WTC11 (cell line): Measurements from ENCODE around the gene TMEM135. TPM values are rescaled to one million over a fixed set of nuclear protein-coding genes. Genes with fewer than 3 reads are reported as not detected.
A peak's percentile ranks its signal among the peaks of the same experiment; 100 is the strongest.

Experiments
- ATAC-seq: fragments of 200-7000 bp; cut with Tn5 transposase; 2 replicates; pipeline ENCODE4 v1.10.0; 2021; ENCODE audit warnings: mild to moderate bottlenecking, moderate library complexity
- CTCF ChIA-PET: fragments of 300-600 bp; sonication (Branson Sonifier 250); formaldehyde crosslinking; loops from one replicate; lab custom pipeline; 2021; ENCODE audit warnings: antibody characterized with exemption; lab: Charles Lee
- POLR2A ChIA-PET: fragments of 350-600 bp; sonication (Branson Sonifier 250); formaldehyde crosslinking; loops from one replicate; lab custom pipeline; 2021; ENCODE audit warnings: antibody characterized with exemption; lab: Charles Lee
- DNase-seq: peaks from one replicate; pipeline ENCODE4 v3.0.0; 2021; ENCODE audit warnings: low spot score
- H3K27ac Mint-ChIP-seq: 2 replicates; pipeline ENCODE4 v1.8.0; 2021; ENCODE audit warnings: mixed read lengths
- H3K27me3 Mint-ChIP-seq: 2 replicates; pipeline ENCODE4 v1.8.0; 2021; ENCODE audit warnings: low read depth, mild to moderate bottlenecking, moderate library complexity, mixed read lengths
- H3K36me3 Mint-ChIP-seq: 2 replicates; pipeline ENCODE4 v1.8.0; 2021; ENCODE audit warnings: mixed read lengths
- H3K4me1 Mint-ChIP-seq: 2 replicates; pipeline ENCODE4 v1.8.0; 2022; ENCODE audit warnings: mixed read lengths
- H3K4me3 Mint-ChIP-seq: 2 replicates; pipeline ENCODE4 v1.8.0; 2021; ENCODE audit warnings: mild to moderate bottlenecking, moderate library complexity, mixed read lengths
- H3K9me3 Mint-ChIP-seq: 2 replicates; pipeline ENCODE4 v1.8.0; 2021; ENCODE audit warnings: mixed read lengths
- ARID4B ChIP-seq: sonication (generic); formaldehyde crosslinking; IDR thresholded peaks from 2 replicates; pipeline ENCODE4 v1.8.0; 2023; ENCODE audit warnings: missing genetic modification reagents, mild to moderate bottlenecking, borderline replicate concordance
- CBFB ChIP-seq: sonication (generic); formaldehyde crosslinking; IDR thresholded peaks from 2 replicates; pipeline ENCODE4 v1.8.1; 2022; ENCODE audit warnings: mild to moderate bottlenecking, low read depth, missing genetic modification reagents
- E2F5 ChIP-seq: sonication (generic); formaldehyde crosslinking; IDR thresholded peaks from 2 replicates; pipeline ENCODE4 v1.8.1; 2022; ENCODE audit warnings: mild to moderate bottlenecking, moderate library complexity, missing genetic modification reagents
- ERG ChIP-seq: fragments of 250-450 bp; sonication (Bioruptor Pico); IDR thresholded peaks from 2 replicates; pipeline ENCODE4 v1.8.0; 2021; ENCODE audit warnings: mild to moderate bottlenecking
- FOXK1 ChIP-seq: sonication (generic); formaldehyde crosslinking; IDR thresholded peaks from 2 replicates; pipeline ENCODE4 v1.8.0; 2022; ENCODE audit warnings: mild to moderate bottlenecking, moderate library complexity, missing genetic modification reagents
- GRHL2 ChIP-seq: fragments of 250-450 bp; sonication (Bioruptor Pico); IDR thresholded peaks from 2 replicates; pipeline ENCODE4 v1.8.0; 2022; ENCODE audit warnings: mild to moderate bottlenecking, moderate library complexity; ENCODE audit not compliant: insufficient replicate concordance, severe bottlenecking
- HMGA2 ChIP-seq: fragments of 250-450 bp; sonication (Bioruptor Pico); IDR thresholded peaks from 2 replicates; pipeline ENCODE4 v1.4.0; 2021; ENCODE audit warnings: mild to moderate bottlenecking, moderate library complexity
- NFATC4 ChIP-seq: fragments of 250-450 bp; sonication (Bioruptor Pico); IDR thresholded peaks from 2 replicates; pipeline ENCODE4 v1.9.0; 2021; ENCODE audit warnings: mild to moderate bottlenecking
- NFE2L1 ChIP-seq: sonication (generic); formaldehyde crosslinking; IDR thresholded peaks from 2 replicates; pipeline ENCODE4 v1.8.1; 2023; ENCODE audit warnings: missing genetic modification reagents
- NFYB ChIP-seq: sonication (generic); formaldehyde crosslinking; conservative IDR thresholded peaks from 2 replicates; pipeline ENCODE4 v1.8.0; 2022; ENCODE audit warnings: low read depth, missing genetic modification reagents
- SMAD4 ChIP-seq: sonication (generic); formaldehyde crosslinking; IDR thresholded peaks from 2 replicates; pipeline ENCODE4 v1.8.0; 2022; ENCODE audit warnings: mild to moderate bottlenecking, missing genetic modification reagents
- ZNF121 ChIP-seq: sonication (generic); formaldehyde crosslinking; IDR thresholded peaks from 2 replicates; pipeline ENCODE4 v1.8.0; 2023; ENCODE audit warnings: missing genetic modification reagents
- ZNF416 ChIP-seq: fragments of 250-450 bp; sonication (Bioruptor Pico); IDR thresholded peaks from 2 replicates; pipeline ENCODE4 v1.9.0; 2021; ENCODE audit warnings: mild to moderate bottlenecking, inconsistent platforms
- ZNF423 ChIP-seq: fragments of 250-450 bp; sonication (Bioruptor Pico); IDR thresholded peaks from 2 replicates; pipeline ENCODE4 v2.1.2; 2022; ENCODE audit warnings: mild to moderate bottlenecking, moderate library complexity
- ZSCAN18 ChIP-seq: fragments of 250-450 bp; sonication (Bioruptor Pico); IDR thresholded peaks from 2 replicates; pipeline ENCODE4 v2.1.2; 2022; ENCODE audit warnings: mild to moderate bottlenecking, moderate library complexity
- total RNA-seq: library from RNA; stranded (reverse); gene quantifications from 3 replicates; pipeline ENCODE4 v1.2.3, GENCODE V29; 2021
- TF ChIP-seq, protein P1 (sequence below): sonication (generic); formaldehyde crosslinking; IDR thresholded peaks from 2 replicates; pipeline ENCODE4 v1.8.1; 2023; ENCODE audit warnings: mild to moderate bottlenecking, missing genetic modification reagents, borderline replicate concordance
- TF ChIP-seq, protein P2 (sequence below): sonication (generic); formaldehyde crosslinking; conservative IDR thresholded peaks from 2 replicates; pipeline ENCODE4 v1.8.1; 2022; ENCODE audit warnings: mild to moderate bottlenecking, missing genetic modification reagents
- TF ChIP-seq, protein P3 (sequence below): sonication (generic); formaldehyde crosslinking; IDR thresholded peaks from 2 replicates; pipeline ENCODE4 v1.8.0; 2022; ENCODE audit warnings: mild to moderate bottlenecking, missing genetic modification reagents
- TF ChIP-seq, protein P4 (sequence below): fragments of 250-450 bp; sonication (Bioruptor Pico); IDR thresholded peaks from 2 replicates; pipeline ENCODE4 v1.9.0; 2021; ENCODE audit warnings: mild to moderate bottlenecking

The TMEM135 gene
- total RNA-seq, 1 experiment from 2014 or later, result 35.8 TPM

DNA sequence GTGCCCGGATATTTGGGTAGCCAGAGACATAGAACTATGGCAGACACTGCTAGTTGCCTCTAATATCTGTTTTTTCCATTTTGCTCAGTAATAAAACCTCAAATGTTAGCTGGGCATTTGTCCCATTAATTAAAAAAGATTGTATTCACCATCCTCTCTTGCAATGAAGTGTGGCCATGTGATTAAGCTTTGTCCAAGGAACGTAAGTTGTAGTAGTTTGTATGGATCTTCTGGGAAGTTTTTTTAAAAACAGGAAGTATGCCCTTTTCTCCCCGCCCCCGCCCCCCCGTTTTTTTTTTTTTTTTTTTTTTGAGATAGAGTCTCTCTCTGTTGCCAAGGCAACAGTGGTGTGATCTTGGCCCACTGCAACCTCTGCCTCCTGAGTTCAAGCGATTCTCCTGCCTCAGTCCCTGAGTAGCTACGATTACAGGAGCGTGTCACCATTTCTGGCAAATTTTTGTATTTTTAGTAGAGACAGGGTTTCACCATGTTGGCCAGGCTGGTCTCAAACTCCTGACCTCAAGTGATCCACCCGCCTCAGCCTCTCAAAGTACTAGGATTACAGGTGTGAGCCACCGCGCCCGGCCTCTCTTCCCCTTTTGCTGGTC is 1.7 kb upstream of the TMEM135 start (continued):
- no peak for TF ChIP-seq NFE2L1 (CRISPR knock-in tag)
- no peak for TF ChIP-seq ARID4B
- no peak for TF ChIP-seq SMAD4 (CRISPR knock-in tag)
- TF ChIP-seq E2F5 (CRISPR knock-in tag), result no peak
- no peak for TF ChIP-seq NFYB (CRISPR knock-in tag)
- TF ChIP-seq ERG (CRISPR knock-in tag), result no peak
- TF ChIP-seq, protein P1, sequence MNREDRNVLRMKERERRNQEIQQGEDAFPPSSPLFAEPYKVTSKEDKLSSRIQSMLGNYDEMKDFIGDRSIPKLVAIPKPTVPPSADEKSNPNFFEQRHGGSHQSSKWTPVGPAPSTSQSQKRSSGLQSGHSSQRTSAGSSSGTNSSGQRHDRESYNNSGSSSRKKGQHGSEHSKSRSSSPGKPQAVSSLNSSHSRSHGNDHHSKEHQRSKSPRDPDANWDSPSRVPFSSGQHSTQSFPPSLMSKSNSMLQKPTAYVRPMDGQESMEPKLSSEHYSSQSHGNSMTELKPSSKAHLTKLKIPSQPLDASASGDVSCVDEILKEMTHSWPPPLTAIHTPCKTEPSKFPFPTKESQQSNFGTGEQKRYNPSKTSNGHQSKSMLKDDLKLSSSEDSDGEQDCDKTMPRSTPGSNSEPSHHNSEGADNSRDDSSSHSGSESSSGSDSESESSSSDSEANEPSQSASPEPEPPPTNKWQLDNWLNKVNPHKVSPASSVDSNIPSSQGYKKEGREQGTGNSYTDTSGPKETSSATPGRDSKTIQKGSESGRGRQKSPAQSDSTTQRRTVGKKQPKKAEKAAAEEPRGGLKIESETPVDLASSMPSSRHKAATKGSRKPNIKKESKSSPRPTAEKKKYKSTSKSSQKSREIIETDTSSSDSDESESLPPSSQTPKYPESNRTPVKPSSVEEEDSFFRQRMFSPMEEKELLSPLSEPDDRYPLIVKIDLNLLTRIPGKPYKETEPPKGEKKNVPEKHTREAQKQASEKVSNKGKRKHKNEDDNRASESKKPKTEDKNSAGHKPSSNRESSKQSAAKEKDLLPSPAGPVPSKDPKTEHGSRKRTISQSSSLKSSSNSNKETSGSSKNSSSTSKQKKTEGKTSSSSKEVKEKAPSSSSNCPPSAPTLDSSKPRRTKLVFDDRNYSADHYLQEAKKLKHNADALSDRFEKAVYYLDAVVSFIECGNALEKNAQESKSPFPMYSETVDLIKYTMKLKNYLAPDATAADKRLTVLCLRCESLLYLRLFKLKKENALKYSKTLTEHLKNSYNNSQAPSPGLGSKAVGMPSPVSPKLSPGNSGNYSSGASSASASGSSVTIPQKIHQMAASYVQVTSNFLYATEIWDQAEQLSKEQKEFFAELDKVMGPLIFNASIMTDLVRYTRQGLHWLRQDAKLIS (CRISPR knock-in tag), result no peak
- TF ChIP-seq ZNF423 (CRISPR knock-in tag), result no peak
- TF ChIP-seq, protein P2, sequence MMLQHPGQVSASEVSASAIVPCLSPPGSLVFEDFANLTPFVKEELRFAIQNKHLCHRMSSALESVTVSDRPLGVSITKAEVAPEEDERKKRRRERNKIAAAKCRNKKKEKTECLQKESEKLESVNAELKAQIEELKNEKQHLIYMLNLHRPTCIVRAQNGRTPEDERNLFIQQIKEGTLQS (CRISPR knock-in tag), result no peak
- no peak for TF ChIP-seq CBFB (CRISPR knock-in tag)
- TF ChIP-seq ZSCAN18 (CRISPR knock-in tag), result no peak

DNA sequence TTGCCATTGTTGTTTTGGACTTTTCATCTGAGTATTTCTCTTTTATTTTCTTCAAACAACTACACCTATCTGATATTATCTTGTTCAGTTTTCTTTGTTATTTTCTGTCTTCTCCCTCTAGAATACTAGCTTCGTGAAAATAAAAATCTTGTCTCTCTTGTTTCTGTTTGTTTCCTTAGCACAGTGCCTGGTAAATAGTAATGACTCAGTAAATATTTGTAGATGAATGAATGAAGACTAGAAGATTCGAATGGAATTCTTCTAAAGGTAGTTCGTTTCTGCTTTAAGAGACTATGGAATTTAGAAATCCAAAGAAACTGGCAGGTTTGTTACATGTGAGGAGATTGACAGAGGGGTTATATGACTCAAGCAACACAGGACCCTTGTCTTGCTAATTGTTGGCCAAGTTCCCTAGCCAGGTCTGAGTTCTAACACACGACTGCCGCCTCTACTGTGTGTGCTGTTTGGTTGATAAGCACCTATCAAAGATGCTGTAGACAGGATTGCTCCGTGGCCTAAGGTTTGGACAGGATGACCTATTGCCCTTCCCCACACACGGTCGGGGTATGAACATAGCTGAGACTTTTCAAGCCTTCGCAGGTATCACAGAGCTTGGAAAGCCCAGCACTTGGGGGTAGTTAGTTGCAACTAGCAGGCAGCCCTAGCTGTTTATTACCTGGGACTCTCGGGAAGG is 831 bp upstream of the TMEM135 start:
- H3K27me3 Mint-ChIP-seq, result no peaks in the 10 kb centered on the region
- no peak for TF ChIP-seq HMGA2 (CRISPR knock-in tag)
- TF ChIP-seq, protein P3, sequence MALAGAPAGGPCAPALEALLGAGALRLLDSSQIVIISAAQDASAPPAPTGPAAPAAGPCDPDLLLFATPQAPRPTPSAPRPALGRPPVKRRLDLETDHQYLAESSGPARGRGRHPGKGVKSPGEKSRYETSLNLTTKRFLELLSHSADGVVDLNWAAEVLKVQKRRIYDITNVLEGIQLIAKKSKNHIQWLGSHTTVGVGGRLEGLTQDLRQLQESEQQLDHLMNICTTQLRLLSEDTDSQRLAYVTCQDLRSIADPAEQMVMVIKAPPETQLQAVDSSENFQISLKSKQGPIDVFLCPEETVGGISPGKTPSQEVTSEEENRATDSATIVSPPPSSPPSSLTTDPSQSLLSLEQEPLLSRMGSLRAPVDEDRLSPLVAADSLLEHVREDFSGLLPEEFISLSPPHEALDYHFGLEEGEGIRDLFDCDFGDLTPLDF, result no peak
- TF ChIP-seq, protein P4, sequence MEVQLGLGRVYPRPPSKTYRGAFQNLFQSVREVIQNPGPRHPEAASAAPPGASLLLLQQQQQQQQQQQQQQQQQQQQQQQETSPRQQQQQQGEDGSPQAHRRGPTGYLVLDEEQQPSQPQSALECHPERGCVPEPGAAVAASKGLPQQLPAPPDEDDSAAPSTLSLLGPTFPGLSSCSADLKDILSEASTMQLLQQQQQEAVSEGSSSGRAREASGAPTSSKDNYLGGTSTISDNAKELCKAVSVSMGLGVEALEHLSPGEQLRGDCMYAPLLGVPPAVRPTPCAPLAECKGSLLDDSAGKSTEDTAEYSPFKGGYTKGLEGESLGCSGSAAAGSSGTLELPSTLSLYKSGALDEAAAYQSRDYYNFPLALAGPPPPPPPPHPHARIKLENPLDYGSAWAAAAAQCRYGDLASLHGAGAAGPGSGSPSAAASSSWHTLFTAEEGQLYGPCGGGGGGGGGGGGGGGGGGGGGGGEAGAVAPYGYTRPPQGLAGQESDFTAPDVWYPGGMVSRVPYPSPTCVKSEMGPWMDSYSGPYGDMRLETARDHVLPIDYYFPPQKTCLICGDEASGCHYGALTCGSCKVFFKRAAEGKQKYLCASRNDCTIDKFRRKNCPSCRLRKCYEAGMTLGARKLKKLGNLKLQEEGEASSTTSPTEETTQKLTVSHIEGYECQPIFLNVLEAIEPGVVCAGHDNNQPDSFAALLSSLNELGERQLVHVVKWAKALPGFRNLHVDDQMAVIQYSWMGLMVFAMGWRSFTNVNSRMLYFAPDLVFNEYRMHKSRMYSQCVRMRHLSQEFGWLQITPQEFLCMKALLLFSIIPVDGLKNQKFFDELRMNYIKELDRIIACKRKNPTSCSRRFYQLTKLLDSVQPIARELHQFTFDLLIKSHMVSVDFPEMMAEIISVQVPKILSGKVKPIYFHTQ (CRISPR knock-in tag), result no peak
- no peak for TF ChIP-seq ZNF121 (CRISPR knock-in tag)
- no peak for TF ChIP-seq ZNF416 (CRISPR knock-in tag)
- no peak for TF ChIP-seq GRHL2 (CRISPR knock-in tag)
- TF ChIP-seq NFATC4 (CRISPR knock-in tag), result no peak
- no peak for TF ChIP-seq FOXK1

More for the DNA sequence above, 831 bp upstream of the TMEM135 start:
- ChIA-PET POLR2A (interaction anchor here (0.7 to 2.1 kb wide), 3 partner anchors 77 to 98 kb away, joined by 3 to 14 read pairs (median 5); partner anchors contain the start of gene FZD4), CTCF (interaction anchor here (0.7 to 2.5 kb wide), 6 partner anchors 33 to 384 kb away, joined by 3 to 20 read pairs (median 5); partner anchors contain the start of gene FZD4)
- H3K36me3 Mint-ChIP-seq, result no peaks in the 10 kb centered on the region
- H3K4me1 Mint-ChIP-seq, result peaks cover 60% of the 10 kb centered on the region
- DNase-seq (peak; percentile 13), ATAC-seq (peak; percentile 3)
- H3K27ac Mint-ChIP-seq, result peak overlapping the region; percentile 61
- H3K9me3 Mint-ChIP-seq, result no peaks in the 10 kb centered on the region
- peak overlapping the region; percentile 95 for H3K4me3 Mint-ChIP-seq
